HG03521 (cell line): ENCODE measurements around the gene MAPK14.

Source experiments
- ATAC-seq: cut with Tn5 transposase; IDR thresholded peaks from one replicate; pipeline ENCODE4 v1.9.1; 2021; ENCODE audit warnings: mild to moderate bottlenecking, moderate library complexity; ENCODE audit not compliant: unreplicated experiment

The MAPK14 gene

DNA sequence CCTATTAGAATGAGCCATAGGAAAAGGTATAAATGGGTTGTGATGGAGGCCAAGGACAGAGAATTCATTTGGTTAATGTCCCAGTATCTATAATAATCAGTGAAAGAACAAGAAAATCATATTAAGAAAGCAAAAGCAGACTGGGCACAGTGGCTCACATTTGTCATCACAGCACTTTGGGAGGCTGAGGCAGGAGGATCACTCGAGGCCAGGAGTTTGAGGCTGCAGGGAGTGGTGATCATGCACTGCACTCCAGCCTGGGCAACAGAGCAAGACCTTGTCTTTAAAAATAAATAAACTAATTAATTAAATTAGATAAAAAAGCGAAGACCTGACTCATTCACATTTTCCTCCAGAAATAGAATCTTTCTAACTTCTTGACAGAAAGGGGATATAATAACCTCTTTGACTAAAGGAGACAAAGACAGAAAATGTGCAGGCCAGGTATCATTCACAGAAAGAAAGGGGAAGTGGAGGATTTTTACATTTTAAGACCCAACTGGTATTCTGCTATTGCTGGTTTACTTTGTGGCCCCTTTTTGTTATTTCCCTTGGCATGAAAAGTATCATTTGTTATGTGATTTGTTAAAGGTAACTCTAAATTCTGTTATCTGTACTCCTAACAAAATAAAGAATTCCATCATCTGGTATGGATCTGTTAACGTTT is 70.8 kb downstream of the MAPK14 start:
- no peak for ATAC-seq

DNA sequence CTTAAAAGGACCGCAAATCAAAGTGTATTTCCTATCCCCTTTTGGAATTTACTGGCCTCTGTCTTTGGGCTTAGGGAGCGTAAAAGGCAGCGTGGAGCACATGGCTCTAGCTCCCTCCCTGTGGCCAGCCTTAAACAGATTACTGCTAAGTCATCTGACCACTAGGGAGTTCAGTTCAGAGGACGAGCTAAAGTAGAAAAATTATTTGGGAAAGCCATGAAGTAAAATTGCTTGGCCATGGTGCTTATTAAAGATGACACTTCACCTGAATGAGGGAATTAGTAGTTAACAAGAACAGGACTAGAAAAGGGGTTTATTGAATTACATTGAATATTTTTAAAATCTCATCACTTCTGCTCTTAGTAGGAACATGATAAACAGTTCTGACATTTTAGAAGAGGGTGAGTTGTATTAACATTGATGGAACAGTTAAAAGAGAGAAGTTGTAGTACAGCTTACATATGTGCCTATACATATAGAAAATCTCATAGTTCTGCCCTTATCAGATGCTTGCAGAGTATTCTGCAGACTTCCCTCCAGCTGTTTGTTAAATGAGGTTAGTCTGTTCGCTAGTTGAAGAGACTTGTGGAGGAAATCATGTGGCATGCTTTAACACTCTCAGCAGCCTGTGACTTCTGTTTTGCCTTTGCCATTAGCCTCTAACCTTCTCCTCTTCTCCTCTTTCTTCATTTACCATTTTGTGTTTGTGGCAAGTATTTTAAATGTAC is 71.5 kb downstream of the MAPK14 start:
- no peak for ATAC-seq

- ATAC-seq = no peak
These were observed 72.4 kb downstream of the MAPK14 start for GRCh38 chr6:36099869-36100483.

- no peak for ATAC-seq
These were observed 74.1 kb downstream of the MAPK14 start for GRCh38 chr6:36101691-36102090.

- ATAC-seq = no peak
These were observed 75.2 kb downstream of the MAPK14 start for GRCh38 chr6:36102853-36103252.

DNA sequence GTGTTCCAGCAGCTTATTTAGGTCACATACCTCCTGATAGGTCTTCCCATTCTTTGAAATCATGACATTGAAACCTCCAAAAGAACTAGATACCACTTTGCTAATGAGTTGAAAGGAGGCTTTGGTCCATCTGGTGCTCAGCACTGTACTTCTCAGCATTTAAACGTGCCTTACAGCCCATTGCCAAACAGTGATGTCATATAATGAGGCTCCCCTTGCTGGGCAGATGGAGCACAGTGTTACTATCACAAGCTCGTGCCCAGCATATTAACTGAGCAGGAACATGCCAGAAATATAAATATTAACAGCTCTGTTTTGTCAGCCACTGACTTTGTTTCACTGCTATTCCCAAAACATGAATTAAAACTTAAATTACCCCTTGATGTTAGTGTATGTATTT is 77.2 kb downstream of the MAPK14 start:
- no peak for ATAC-seq

DNA sequence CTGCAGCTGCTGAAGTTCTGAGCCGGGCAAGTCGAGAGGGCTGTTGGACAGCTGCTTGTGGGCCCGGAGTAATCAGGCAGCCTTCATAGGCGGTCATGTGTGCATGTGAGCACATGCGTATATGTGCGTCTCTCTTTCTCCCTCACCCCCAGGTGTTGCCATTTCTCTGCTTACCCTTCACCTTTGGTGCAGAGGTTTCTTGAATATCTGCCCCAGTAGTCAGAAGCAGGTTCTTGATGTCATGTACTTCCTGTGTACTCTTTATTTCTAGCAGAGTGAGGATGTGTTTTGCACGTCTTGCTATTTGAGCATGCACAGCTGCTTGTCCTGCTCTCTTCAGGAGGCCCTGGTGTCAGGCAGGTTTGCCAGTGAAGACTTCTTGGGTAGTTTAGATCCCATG is 81.5 kb downstream of the MAPK14 start:
- ATAC-seq = no peak

- no peak for ATAC-seq
These were observed 82.4 kb downstream of the MAPK14 start for GRCh38 chr6:36110050-36110449.

DNA sequence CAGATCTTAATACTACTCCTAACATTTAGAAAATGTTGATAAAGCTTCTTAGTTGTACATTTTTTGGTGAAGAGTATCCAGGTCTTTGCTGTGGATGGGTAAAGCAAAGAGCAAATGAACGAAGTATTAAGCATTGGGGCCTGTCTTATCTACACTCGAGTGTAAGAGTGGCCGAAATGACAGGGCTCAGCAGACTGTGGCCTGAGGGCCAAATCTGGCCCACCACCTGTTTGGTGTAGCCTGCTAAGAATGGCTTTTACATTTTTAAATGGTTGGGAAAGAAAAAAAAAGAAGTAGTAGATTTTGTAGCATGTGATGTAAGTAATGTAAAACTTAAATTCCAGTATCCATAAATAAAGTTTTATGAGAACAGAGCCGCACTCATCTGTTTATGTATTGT is 83.3 kb downstream of the MAPK14 start:
- no peak for ATAC-seq

- no peak for ATAC-seq
These were observed 83.9 kb downstream of the MAPK14 start for GRCh38 chr6:36111526-36111925.

DNA sequence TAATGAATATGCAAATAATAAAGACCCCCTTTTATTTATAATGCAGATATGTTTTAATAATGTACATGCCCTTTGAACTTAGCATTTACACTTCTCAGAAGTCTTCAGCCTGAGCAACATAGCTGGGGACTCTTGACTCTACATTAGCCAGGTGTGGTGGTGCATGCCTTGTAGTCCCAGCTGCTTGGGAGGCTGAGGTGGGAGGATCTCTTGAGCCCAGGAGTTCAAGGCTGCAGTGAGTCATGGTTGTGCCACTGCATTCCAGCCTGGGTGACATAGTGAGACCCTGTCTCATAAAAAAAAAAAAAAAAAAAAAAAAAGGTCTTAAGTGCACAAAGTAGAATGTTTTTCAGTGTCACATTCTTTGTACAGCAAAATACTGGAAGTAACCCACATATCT is 85.4 kb downstream of the MAPK14 start:
- no peak for ATAC-seq

GRCh38 chr6:36113703-36114102 is 86.1 kb downstream of the MAPK14 start:
- ATAC-seq = no peak

- ATAC-seq = peak; percentile 53
These were observed 87.3 kb downstream of the MAPK14 start for GRCh38 chr6:36114798-36115408.

DNA sequence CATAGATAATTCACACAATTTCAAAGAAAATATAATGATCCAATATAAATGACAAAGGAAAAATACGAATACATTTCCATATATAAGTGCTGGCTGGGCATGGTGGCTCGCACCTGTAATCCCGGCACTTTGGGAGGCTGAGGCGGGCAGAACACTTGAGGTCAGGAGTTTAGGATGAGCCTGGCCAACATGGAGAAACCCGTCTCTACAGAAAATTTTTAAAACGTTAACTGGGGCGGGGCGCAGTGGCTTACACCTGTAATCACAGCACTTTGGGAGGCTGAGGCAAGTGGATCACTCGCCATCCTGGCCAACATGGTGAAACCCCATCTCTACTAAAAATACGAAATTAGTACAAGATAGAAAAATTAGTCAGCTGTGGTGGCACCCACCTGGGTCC is 87.8 kb downstream of the MAPK14 start:
- ATAC-seq = no peak

DNA sequence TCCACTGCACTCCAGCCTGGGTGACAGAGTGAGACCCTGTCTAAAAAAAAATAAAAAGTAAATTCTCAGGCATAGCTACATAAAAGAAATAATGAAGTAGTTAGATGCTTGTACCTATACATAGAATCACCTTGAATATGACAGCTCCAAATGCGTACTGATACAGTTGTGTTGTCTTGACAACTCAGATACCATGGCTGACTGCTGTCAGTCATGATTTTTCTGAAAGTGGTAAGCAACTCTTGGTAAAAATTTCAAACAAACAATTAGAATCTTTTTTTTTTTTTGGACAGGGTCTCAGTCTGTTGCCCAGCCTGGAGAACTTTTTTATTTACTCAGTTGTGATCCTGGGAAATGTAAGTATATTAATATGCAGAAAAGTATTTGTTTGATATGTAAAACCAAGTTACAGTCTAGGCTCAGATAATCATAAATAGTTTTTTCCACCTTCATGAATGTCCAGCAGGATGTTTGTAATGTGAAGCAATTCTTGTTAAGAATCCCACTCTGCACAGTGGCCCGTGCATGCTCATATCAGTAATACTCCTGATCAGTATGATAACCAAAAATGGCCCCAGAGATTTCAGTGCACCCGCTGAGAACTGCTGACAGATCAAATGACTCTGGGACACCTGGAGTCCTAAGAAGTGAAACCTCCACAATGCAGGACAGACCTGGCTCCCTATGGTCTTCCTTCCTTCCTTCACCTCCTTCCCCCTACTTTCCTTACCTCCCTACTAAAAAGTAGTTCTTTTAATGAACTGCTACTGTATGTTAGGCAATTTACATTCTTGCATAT is 88.7 kb downstream of the MAPK14 start:
- ATAC-seq = no peak

DNA sequence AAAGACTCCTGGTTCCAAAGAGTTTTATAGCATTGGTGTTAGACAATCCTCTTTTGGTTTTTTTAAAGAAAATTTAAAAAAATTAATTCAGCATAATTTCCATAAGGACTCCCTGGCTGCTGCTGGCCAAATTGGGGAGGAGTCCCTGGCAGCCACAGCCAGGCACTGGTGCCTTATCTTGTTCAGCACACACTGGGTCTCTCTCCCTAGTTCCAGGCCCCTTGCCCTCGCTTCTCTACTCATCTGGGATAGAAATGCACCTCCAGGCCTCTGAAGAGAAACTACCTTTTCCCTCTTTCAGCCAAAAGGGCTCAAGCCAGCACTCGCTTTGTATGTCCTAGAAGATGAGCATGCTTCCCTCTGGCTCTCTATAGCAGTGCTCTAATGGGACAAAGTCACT is 89.3 kb downstream of the MAPK14 start:
- no peak for ATAC-seq

DNA sequence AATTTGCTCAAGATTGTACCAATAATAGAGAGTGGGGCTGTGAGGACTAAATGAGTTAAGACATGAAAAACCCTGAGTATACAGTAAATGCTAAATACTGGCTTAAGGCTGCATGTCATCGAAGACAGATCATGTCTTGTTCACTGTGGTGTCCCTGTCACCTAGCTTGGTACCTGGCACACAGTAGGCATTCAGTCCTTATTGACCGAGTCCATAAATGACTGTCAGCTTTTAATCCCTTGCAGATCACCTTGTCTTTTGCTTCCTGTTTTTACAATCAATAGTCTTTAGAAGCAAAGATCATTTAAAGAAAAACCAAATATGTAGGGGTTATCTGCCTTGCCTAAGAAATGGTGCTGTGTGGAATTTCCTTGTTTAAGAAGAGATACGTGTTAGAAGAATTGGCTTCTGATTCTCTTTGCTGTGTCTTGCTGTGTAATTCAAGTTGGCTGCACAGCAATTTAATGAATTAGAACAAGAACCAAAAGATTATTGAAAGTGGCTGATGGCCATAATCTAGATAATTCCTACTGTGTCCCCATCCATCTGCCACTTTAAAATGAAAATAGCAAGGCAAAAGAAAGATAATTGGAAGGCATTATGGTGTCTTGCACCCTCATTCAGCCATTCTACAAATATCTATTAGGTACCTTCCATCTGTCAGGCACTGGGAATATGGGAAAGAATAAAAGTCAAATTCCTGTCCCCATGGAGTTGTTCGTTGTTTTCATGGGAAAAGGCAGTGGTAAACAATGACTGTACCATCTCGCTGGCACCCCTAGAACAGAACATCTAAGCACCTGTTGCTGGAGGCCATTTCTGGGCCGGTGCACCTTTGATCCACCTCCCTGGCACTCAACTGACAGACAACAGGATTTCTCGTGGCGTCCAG is 90.3 kb downstream of the MAPK14 start:
- ATAC-seq = no peak

- no peak for ATAC-seq
These were observed 91.0 kb downstream of the MAPK14 start for GRCh38 chr6:36118550-36119107.

GRCh38 chr6:36119209-36119608 is 91.6 kb downstream of the MAPK14 start:
- ATAC-seq = no peak

GRCh38 chr6:36120018-36120417 is 92.4 kb downstream of the MAPK14 start:
- no peak for ATAC-seq
